IMR-90 (cell line): ENCODE data around the gene FNDC3B. TPM values are rescaled to one million over a fixed set of nuclear protein-coding genes. Genes with fewer than 3 reads are reported as not detected.

Source experiments
- ATAC-seq: fragments of 200-7000 bp; cut with Tn5 transposase; 2 replicates; pipeline ENCODE4 v1.9.1; 2020; ENCODE audit warnings: low read depth, mild to moderate bottlenecking, moderate library complexity
- BruUV-seq: library from RNA; stranded (reverse); fragments of 400-500 nt; replicated peaks from 2 replicates; lab custom pipeline; 2021; lab: Mats Ljungman, UMichigan
- CTCF ChIA-PET: fragments of 300-600 bp; formaldehyde crosslinking; extraction: SDS; loops from one replicate; lab custom pipeline; 2021; ENCODE audit warnings: antibody characterized with exemption; lab: Yijun Ruan, JAX
- POLR2A ChIA-PET: fragments of 300-600 bp; sonication (Branson Sonifier 250); formaldehyde crosslinking; loops from one replicate; lab custom pipeline; 2022; ENCODE audit warnings: antibody characterized with exemption; ENCODE audit not compliant: unreplicated experiment; lab: Charles Lee
- DNase-seq: peaks from one replicate; pipeline ENCODE4 v3.0.0; 2013
- H2AFZ ChIP-seq: replicated peaks from 2 replicates; pipeline ENCODE3; 2013; ENCODE audit warnings: low read length, mild to moderate bottlenecking; ENCODE audit not compliant: poor library complexity
- H2AK5ac ChIP-seq: 2 replicates; pipeline ENCODE4 v1.6.1; 2013; ENCODE audit warnings: low read depth, low read length, inconsistent platforms
- H2AK9ac ChIP-seq: replicated peaks from 2 replicates; pipeline ENCODE3; 2013; ENCODE audit warnings: mild to moderate bottlenecking, low read depth, low read length, moderate library complexity; ENCODE audit not compliant: poor library complexity
- H2BK120ac ChIP-seq: 2 replicates; pipeline ENCODE4 v1.6.1; 2013; ENCODE audit warnings: low read depth, low read length, inconsistent platforms
- H2BK15ac ChIP-seq: 3 replicates; pipeline ENCODE4 v1.6.1; 2013; ENCODE audit warnings: low read depth, low read length, inconsistent platforms
- H2BK20ac ChIP-seq: 2 replicates; pipeline ENCODE4 v1.6.1; 2013; ENCODE audit warnings: low read depth, mild to moderate bottlenecking, inconsistent platforms, low read length, moderate library complexity
- H2BK5ac ChIP-seq: 2 replicates; pipeline ENCODE4 v1.6.1; 2013; ENCODE audit warnings: mild to moderate bottlenecking, low read depth, low read length, inconsistent platforms; ENCODE audit not compliant: poor library complexity, severe bottlenecking
- H3K14ac ChIP-seq: replicated peaks from 2 replicates; pipeline ENCODE4 v1.6.1; 2013; ENCODE audit warnings: low read depth, low read length, inconsistent platforms
- H3K18ac ChIP-seq: 2 replicates; pipeline ENCODE4 v1.6.1; 2013; ENCODE audit warnings: low read depth, low read length, control low read depth
- H3K23ac ChIP-seq: 2 replicates; pipeline ENCODE4 v1.6.1; 2013; ENCODE audit warnings: low read depth, low read length, inconsistent platforms
- H3K27ac ChIP-seq: 2 replicates; pipeline ENCODE4 v1.5.1; 2013; ENCODE audit warnings: mild to moderate bottlenecking, control low read depth, low read length; ENCODE audit not compliant: insufficient read depth
- H3K27me3 ChIP-seq: 2 replicates; pipeline ENCODE4 v1.6.1; 2013; ENCODE audit warnings: low read length; ENCODE audit not compliant: control insufficient read depth, insufficient read depth
- H3K36me3 ChIP-seq: 2 replicates; pipeline ENCODE4 v1.6.1; 2013; ENCODE audit warnings: low read length, mixed read lengths; ENCODE audit not compliant: control insufficient read depth, insufficient read depth
- H3K4ac ChIP-seq: 2 replicates; pipeline ENCODE4 v1.6.1; 2013; ENCODE audit warnings: low read depth, low read length, inconsistent platforms
- H3K4me1 ChIP-seq: 2 replicates; pipeline ENCODE4 v1.6.1; 2013; ENCODE audit warnings: low read length, mixed read lengths; ENCODE audit not compliant: control insufficient read depth, insufficient read depth
- H3K4me2 ChIP-seq: 2 replicates; pipeline ENCODE4 v1.6.1; 2013; ENCODE audit warnings: low read depth, mild to moderate bottlenecking, control low read depth, low read length, moderate library complexity
- H3K4me3 ChIP-seq: 2 replicates; pipeline ENCODE4 v1.5.1; 2013; ENCODE audit warnings: low read depth, mild to moderate bottlenecking, control low read depth, low read length, moderate library complexity; ENCODE audit not compliant: insufficient read depth
- H3K56ac ChIP-seq: 2 replicates; pipeline ENCODE4 v1.6.1; 2013; ENCODE audit warnings: low read length, inconsistent platforms; ENCODE audit not compliant: insufficient read depth; ENCODE audit errors: extremely low read depth
- H3K79me1 ChIP-seq, 2 experiments: 2 replicates each; pipeline ENCODE4 v1.6.1; 2013; ENCODE audit warnings: low read length in 2 of 2, inconsistent platforms in 1 of 2, low read depth in 1 of 2
- H3K9ac ChIP-seq: 2 replicates; pipeline ENCODE4 v1.6.1; 2013; ENCODE audit warnings: low read depth, low read length, control low read depth
- H3K9me1 ChIP-seq: 2 replicates; pipeline ENCODE4 v1.6.1; 2013; ENCODE audit warnings: low read length, inconsistent platforms; ENCODE audit not compliant: insufficient read depth
- H3K9me3 ChIP-seq: 2 replicates; pipeline ENCODE4 v1.6.1; 2013; ENCODE audit warnings: low read length; ENCODE audit not compliant: control insufficient read depth, insufficient read depth
- H4K20me1 ChIP-seq: 2 replicates; pipeline ENCODE4 v1.6.1; 2013; ENCODE audit warnings: low read length, inconsistent platforms; ENCODE audit not compliant: insufficient read depth
- H4K5ac ChIP-seq: 2 replicates; pipeline ENCODE4 v1.6.1; 2013; ENCODE audit warnings: mild to moderate bottlenecking, low read depth, low read length, control low read depth
- H4K8ac ChIP-seq, 2 experiments: 2 replicates each; pipeline ENCODE4 v1.6.1; 2013; ENCODE audit warnings: low read depth in 2 of 2, low read length in 2 of 2, control low read depth in 1 of 2, inconsistent platforms in 1 of 2
- H4K91ac ChIP-seq: 2 replicates; pipeline ENCODE4 v1.6.1; 2013; ENCODE audit warnings: low read depth, low read length, inconsistent platforms; ENCODE audit not compliant: insufficient read depth
- BHLHE40 ChIP-seq: fragments of 150-350 bp; IDR thresholded peaks from 2 replicates; pipeline ENCODE4 v1.6.1; 2016; ENCODE audit warnings: mild to moderate bottlenecking, low read depth, low read length
- CEBPB ChIP-seq: IDR thresholded peaks from 2 replicates; pipeline ENCODE4 v1.6.1; 2012; ENCODE audit warnings: low read depth, low read length, improper control_type of control experiment
- CHD1 ChIP-seq: IDR thresholded peaks from 2 replicates; pipeline ENCODE4 v1.6.1; 2012; ENCODE audit warnings: low read depth, low read length, improper control_type of control experiment
- CTCF ChIP-seq: conservative IDR thresholded peaks from 2 replicates; pipeline ENCODE4 v1.5.1; 2012; ENCODE audit warnings: mild to moderate bottlenecking, low read depth, low read length, improper control_type of control experiment
- ELK1 ChIP-seq: fragments of 150-350 bp; IDR thresholded peaks from 2 replicates; pipeline ENCODE4 v1.6.1; 2016; ENCODE audit warnings: low read depth, mild to moderate bottlenecking, low read length, moderate library complexity, borderline replicate concordance
- FOS ChIP-seq: fragments of 150-350 bp; IDR thresholded peaks from 2 replicates; pipeline ENCODE4 v1.6.1; 2016; ENCODE audit warnings: low read depth, low read length
- MAFK ChIP-seq: IDR thresholded peaks from 2 replicates; pipeline ENCODE4 v1.6.1; 2012; ENCODE audit warnings: low read depth, low read length, improper control_type of control experiment
- MAZ ChIP-seq: IDR thresholded peaks from 2 replicates; pipeline ENCODE4 v1.6.1; 2012; ENCODE audit warnings: low read depth, mild to moderate bottlenecking, low read length, improper control_type of control experiment, moderate library complexity, borderline replicate concordance
- MXI1 ChIP-seq: IDR thresholded peaks from 2 replicates; pipeline ENCODE4 v1.6.1; 2012; ENCODE audit warnings: low read depth, mild to moderate bottlenecking, low read length, moderate library complexity, borderline replicate concordance
- NFE2L2 ChIP-seq: fragments of 150-350 bp; IDR thresholded peaks from 2 replicates; pipeline ENCODE4 v1.6.1; 2016; ENCODE audit warnings: low read depth, mild to moderate bottlenecking, low read length
- POLR2A ChIP-seq: IDR thresholded peaks from 2 replicates; pipeline ENCODE4 v1.6.1; 2012; ENCODE audit warnings: mild to moderate bottlenecking, low read depth, low read length
- RAD21 ChIP-seq: IDR thresholded peaks from 2 replicates; pipeline ENCODE4 v1.6.1; 2012; ENCODE audit warnings: low read length, improper control_type of control experiment
- RCOR1 ChIP-seq: IDR thresholded peaks from 2 replicates; pipeline ENCODE4 v1.6.1; 2012; ENCODE audit warnings: mild to moderate bottlenecking, low read length, improper control_type of control experiment; ENCODE audit not compliant: insufficient replicate concordance
- RFX5 ChIP-seq: IDR thresholded peaks from 2 replicates; pipeline ENCODE4 v1.8.0; 2012; ENCODE audit warnings: low read depth, mild to moderate bottlenecking, low read length, moderate library complexity
- SMC3 ChIP-seq: fragments of 150-350 bp; IDR thresholded peaks from 2 replicates; pipeline ENCODE4 v1.6.1; 2016; ENCODE audit warnings: low read depth, mild to moderate bottlenecking, antibody characterized with exemption, low read length, moderate library complexity
- WGBS, 2 experiments: methylation state at CpG; one replicate each; pipeline versions ENCODE4 v1.1.5 to v1.1.7; 2013; ENCODE audit warnings: missing lambda C conversion rate in 2 of 2; ENCODE audit not compliant: insufficient read length in 1 of 2; ENCODE audit errors: extremely low coverage in 2 of 2; 5-methylcytosine and 5-hydroxymethylcytosine counted together
- dilution Hi-C: fragments of 300-500 bp; cut with HindIII; formaldehyde crosslinking; loops from one replicate; pipeline ENCODE4 v1.14.3; 2018; ENCODE audit warnings: low sequenced_read_pairs; ENCODE audit not compliant: unreplicated experiment
- in situ Hi-C: fragments of 300-500 bp; cut with MboI; formaldehyde crosslinking; loops from 3 replicates; pipeline ENCODE4 v1.14.3; 2019; ENCODE audit warnings: low sequenced_read_pairs, inconsistent platforms, mixed read lengths
- intact Hi-C: fragments of 100-400 bp; cut with micrococcal nuclease; formaldehyde crosslinking; loops from 2 replicates; pipeline ENCODE4 v1.10.0; 2022
- polyA plus RNA-seq, 3 experiments: library from polyadenylated mRNA; depleted of rRNA; stranded (reverse); fragments of >200 nt; gene quantifications; 2 replicates each; pipeline ENCODE4 v1.2.3, GENCODE V29; 2012; ENCODE audit warnings: low replicate concordance in 1 of 3
- total RNA-seq: library from RNA; depleted of rRNA; stranded (reverse); fragments of >200 nt; gene quantifications from 2 replicates; pipeline ENCODE4 v1.2.3, GENCODE V29; 2012
- TF ChIP-seq, protein P1 (sequence below): fragments of 150-350 bp; IDR thresholded peaks from 2 replicates; pipeline ENCODE4 v1.6.1; 2017; ENCODE audit warnings: mild to moderate bottlenecking, antibody characterized with exemption, low read length, low read depth

Gene FNDC3B
- total and polyA plus RNA-seq, 2 of the 4 experiments (the other 2 are of a cell fraction) = 23.9 to 150 TPM

GRCh38 chr3:172193436-172193835, 154.1 kb downstream of the FNDC3B start:
- Histone ChIP-seq H2BK20ac (no peak overlapping the region), H3K36me3 (peaks cover 4% of the 10 kb centered on the region; the same call in 1 of the 2 replicates), H2BK15ac (no peak overlapping the region), H3K9me3 (no peaks in the 10 kb centered on the region), H3K4me1 (peaks cover 9% of the 10 kb centered on the region), H3K23ac (no peak overlapping the region), H3K9ac (no peak overlapping the region), H4K5ac (no peak overlapping the region), H3K4ac (peak overlapping the region; percentile 47; the same call in 1 of the 2 replicates), H2AFZ (no peak overlapping the region), H4K91ac (no peak overlapping the region), H3K27ac (no peak overlapping the region; the same call in 1 of the 2 replicates), H3K27me3 (no peaks in the 10 kb centered on the region), H3K4me2 (no peak overlapping the region), H3K14ac (no peak overlapping the region), H2AK5ac (no peak overlapping the region; the same call in 1 of the 2 replicates), H2BK5ac (no peak overlapping the region), H3K18ac (no peak overlapping the region), H3K56ac (no peak overlapping the region), H2BK120ac (no peak overlapping the region), H3K4me3 (no peak overlapping the region), H2AK9ac (no peak overlapping the region), H3K9me1 (peaks cover 17% of the 10 kb centered on the region), H4K8ac (no peak overlapping the region), H4K20me1 (peaks cover 62% of the 10 kb centered on the region), H3K79me1 (peaks cover 27 to 82% of the 10 kb centered on the region in 2 experiments)
- ATAC-seq (no peak), DNase-seq (no peak)
- POLR2A ChIA-PET = no interaction called here
- CTCF ChIA-PET = no interaction called here
- 100% methylated on average over 1 of the region's 1 CpG; no CpG with 5 or more reads in 1 of the 2 experiments for WGBS, 2 experiments
- no peak for TF ChIP-seq FOS
- no peak for TF ChIP-seq RCOR1
- no peak for TF ChIP-seq SMC3
- no peak for TF ChIP-seq NFE2L2
- TF ChIP-seq POLR2A = no peak
- TF ChIP-seq CTCF = no peak
- TF ChIP-seq ELK1 = no peak
- no peak for TF ChIP-seq BHLHE40
- no peak for TF ChIP-seq RFX5
- no peak for TF ChIP-seq MAZ
- TF ChIP-seq, protein P1, sequence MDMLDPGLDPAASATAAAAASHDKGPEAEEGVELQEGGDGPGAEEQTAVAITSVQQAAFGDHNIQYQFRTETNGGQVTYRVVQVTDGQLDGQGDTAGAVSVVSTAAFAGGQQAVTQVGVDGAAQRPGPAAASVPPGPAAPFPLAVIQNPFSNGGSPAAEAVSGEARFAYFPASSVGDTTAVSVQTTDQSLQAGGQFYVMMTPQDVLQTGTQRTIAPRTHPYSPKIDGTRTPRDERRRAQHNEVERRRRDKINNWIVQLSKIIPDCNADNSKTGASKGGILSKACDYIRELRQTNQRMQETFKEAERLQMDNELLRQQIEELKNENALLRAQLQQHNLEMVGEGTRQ = no peak
- TF ChIP-seq CEBPB = no peak
- TF ChIP-seq CHD1 = no peak
- no peak for TF ChIP-seq MXI1
- no peak for TF ChIP-seq RAD21
- no peak for TF ChIP-seq MAFK
- intact Hi-C loops (no loop called here), dilution Hi-C loops (no loop called here), in situ Hi-C loops (no loop called here)
- no TSS peak for BruUV-seq
